T1000 (cell line): ENCODE measurements around the gene TBX10.
"Not testable (repeated sequence)": the region's sequence is repeated elsewhere in the genome, so short reads cannot be mapped to it uniquely, and the experiment has no call there.

Experiments used
- DNase-seq: peaks from one replicate; lab custom pipeline; 2025; ENCODE audit warnings: mixed read lengths; lab: John Stamatoyannopoulos, UW

TBX10 gene

DNA sequence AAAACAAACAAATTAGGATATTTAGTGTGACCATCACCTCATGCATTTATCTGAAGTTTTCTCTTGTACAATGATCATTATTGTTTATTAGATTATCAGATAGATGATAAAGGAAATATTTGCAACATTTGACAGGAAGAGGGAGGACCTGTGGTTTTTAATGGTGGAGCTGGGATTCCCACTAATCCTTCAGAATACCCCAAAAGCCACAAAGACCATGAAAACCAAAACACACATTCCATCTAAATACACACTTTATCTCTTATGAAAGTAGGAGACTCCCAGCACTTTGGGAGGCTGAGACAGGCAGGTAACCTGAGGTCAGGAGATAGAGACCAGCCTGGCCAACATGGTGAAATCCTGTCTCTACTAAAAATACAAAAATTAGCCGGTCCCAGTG is 40.4 kb downstream of the TBX10 start:
- DNase-seq = no peak

DNA sequence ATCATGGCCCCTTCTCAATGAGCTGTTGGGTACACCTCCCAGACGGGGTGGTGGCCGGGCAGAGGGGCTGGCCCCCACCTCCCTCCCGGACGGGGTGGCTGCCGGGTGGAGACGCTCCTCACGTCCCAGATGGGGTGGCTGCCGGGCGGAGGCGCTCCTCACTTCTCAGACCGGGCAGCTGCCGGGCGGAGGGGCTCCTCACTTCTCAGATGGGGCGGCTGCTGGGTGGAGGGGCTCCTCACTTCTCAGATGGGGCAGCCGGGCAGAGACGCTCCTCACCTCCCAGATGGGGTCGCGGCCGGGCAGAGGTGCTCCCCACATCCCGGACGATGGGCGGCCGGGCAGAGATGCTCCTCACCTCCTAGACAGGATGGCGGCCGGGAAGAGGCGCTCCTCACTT is 41.6 kb downstream of the TBX10 start:
- not testable (repeated sequence) for DNase-seq

DNA sequence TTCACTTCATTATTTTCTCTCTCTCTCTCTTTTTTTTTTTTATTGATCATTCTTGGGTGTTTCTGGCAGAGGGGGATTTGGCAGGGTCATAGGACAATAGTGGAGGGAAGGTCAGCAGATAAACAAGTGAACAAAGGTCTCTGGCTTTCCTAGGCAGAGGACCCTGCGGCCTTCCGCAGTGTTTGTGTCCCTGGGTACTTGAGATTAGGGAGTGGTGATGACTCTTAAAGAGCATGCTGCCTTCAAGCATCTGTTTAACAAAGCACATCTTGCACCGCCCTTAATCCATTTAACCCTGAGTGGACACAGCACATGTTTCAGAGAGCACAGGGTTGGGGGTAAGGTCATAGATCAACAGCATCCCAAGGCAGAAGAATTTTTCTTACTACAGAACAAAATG is 42.1 kb downstream of the TBX10 start:
- DNase-seq = not testable (repeated sequence)

DNA sequence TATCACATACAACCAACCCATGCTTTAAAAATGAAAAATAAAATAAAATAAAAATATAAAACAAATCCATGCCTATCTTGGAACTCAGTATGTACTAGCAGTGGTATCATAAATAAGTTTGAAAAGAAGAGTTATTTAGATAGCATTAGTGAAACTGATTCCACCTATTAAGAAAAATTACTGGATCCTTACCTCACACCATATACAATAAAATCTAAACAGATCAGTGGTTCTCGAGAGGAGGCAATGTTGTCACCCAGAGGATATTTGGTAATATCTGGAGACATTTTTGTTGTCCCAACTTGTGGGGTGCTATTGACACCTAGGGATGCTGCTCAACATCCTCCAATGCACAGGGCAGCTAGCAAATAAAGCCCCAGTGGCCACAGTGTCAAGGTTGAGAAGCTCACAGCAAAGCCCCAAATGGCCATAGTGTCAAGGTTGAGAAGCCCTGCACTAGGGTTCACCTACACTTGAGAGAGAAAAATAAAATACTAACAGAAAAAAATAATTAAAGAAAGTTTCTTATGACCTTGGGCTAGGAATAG is 42.7 kb downstream of the TBX10 start:
- no peak for DNase-seq

DNA sequence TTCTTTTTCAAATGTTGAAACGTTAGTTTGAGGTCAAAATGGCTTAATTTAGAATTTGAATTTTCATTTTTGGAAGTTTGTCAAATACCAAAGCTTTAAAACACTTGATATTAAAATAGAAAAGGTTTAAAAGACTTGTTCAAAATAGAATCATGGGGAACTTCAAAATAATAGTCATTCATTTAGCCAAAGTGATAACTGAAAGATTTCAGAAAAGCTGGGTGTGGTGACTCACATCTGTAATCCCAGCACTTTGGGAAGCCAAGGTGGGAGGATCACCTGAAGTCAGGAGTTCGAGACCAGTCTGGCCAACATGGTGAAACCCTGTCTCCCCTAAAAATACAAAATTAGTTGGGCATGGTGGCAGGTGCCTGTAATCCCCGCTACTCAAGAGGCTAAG is 45.1 kb downstream of the TBX10 start:
- DNase-seq = no peak

DNA sequence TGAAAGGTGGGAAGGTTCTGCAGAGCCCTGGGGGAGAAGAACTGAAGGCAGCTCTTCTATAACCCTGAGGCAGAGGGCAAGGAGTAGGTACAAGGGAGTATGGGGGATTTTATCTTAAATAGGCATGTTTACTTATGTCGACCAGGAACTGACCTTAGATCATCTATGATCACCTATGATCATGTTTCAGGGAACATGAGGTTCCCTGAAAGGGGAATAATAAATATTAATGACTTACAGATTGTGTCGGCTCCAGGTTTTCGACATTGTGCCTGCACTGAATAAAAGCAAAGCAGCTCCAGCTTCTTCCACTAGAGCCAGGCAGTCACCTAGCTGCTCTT is 46.0 kb downstream of the TBX10 start:
- no peak for DNase-seq

DNA sequence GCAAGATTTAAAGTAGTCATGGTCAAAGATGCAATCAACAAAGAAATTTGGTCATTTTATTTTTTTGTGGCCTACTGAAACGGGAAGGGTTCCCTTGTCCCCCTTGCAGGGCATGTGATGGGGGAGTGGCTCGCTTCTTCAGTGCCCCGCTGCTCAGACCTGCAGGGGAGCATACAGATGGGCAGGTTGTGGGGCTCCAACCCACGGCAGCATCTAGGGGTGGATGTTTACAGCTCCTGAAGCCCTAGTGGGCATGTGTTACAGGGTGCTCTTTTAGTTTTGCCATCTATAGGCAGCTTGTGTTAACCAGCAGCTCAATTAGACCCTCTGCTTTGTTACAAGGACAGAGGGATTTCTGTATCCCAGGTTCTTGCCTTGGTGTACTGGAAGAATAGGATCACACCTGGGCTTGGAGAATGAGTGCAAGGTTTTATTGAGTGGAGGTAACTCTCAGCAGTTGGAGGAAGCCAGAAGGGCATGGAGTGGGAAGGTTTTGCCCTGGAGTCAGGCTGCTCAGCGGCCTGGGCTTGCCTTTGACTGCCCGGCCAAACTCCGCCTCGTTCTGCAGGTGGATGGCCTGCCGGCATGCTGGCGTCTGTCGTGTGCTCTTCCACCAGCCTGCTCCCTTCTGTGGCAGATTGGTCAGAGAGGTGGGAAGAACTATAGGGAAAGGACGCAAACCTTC is 46.5 kb downstream of the TBX10 start:
- DNase-seq = no peak

DNA sequence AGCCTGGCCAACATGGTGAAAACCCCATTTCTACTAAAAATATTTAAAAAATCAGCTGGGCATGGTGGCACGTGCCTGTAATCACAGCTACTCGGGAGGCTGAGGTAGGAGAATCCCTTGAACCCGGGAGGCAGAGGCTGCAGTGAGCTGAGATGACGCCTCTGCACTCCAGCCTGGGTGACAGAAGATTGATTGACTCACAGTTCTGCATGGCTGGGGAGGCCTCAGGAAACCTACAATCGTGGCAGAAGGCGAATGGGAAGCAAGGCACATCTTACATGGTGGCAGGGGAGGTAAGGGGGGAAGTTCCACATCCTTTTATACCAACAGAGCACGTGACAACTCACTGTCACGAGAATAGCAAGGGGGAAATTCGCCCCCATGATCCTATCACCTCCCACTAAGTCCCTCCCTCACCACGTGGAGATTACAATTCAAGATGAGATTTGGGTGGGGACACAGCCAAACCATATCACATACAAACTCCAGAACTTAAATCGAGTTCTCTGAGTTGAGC is 50.6 kb downstream of the TBX10 start:
- not testable (repeated sequence) for DNase-seq

DNA sequence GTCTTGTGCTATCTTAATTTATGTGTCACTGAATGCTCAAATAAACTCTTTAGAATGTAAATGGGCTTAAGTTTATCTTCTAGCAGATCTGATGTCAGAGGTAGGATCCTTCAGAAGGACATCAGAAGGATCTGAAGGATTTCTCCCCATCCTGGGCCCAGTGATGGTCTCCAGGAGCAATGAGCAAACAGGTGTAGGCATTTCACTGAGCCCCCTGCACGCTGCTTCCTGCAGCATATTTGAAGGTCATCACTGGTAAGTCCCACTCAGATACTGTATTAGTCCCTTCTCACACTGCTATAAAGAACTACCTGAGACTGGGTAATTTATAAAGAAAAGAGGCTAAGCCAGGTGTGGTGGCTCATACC is 51.4 kb downstream of the TBX10 start:
- no peak for DNase-seq

DNA sequence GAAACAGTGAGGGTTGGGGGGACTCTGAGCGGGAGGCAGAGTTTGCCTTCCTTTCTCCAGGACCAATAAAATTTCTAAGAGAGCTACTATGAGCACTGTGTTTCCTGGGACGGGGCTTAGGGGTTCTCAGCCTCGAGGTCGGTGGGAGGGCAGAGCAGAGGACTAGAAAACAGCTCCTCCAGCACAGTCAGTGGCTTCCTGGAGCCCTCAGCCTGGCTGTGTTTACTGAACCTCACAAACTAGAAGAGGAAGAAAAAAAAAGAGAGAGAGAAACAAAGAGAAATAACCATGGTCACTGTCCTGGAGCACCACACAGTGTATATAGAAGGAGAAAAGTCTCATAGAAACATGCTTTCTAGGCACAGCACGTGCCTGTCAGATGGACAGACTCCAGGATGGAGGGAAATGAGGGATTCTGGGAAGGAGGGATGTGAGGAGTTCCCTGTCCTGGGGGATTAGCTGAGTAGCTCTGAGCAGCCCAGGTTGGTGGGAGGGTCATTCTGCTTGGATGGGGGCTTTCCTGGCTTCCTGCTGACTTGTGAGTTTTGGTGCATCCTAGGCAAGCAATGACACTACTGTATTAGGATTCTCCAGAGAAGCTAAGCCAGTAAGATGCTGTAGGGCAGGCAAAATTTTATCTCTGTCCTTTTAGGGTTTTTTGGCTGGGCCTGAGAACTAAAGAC is 52.9 kb downstream of the TBX10 start:
- no peak for DNase-seq

DNA sequence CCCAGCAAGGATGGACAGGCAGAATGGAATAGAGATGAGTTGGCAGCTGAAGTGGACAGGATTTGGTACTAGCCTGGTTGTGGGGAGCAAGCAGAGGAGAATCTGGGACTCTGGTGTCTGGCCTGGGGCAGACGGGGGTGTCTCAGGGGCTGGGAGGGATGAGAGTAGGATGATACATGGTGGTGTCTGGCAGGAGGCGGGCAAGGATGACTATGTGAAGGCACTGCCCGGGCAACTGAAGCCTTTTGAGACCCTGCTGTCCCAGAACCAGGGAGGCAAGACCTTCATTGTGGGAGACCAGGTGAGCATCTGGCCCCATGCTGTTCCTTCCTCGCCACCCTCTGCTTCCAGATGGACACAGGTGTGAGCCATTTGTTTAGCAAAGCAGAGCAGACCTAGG is 53.7 kb downstream of the TBX10 start:
- DNase-seq = no peak

DNA sequence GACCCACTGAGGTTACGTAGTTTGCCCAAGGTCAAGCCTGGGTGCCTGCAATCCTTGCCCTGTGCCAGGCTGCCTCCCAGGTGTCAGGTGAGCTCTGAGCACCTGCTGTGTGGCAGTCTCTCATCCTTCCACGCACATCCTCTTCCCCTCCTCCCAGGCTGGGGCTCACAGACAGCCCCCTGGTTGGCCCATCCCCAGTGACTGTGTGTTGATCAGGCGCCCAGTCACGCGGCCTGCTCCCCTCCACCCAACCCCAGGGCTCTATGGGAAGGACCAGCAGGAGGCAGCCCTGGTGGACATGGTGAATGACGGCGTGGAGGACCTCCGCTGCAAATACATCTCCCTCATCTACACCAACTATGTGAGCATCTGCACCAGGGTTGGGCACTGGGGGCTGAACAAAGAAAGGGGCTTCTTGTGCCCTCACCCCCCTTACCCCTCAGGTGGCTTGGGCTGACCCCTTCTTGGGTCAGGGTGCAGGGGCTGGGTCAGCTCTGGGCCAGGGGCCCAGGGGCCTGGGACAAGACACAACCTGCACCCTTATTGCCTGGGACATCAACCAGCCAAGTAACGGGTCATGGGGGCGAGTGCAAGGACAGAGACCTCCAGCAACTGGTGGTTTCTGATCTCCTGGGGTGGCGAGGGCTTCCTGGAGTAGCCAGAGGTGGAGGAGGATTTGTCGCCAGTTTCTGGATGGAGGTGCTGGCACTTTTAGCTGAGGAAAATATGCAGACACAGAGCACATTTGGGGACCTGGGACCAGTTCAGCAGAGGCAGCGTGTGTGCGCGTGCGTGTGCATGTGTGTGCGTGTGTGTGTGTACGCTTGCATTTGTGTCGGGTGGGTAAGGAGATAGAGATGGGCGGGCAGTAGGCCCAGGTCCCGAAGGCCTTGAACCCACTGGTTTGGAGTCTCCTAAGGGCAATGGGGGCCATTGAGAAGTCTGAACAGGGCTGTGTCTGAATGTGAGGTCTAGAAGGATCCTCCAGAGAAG is 54.4 kb downstream of the TBX10 start:
- DNase-seq = no peak

DNA sequence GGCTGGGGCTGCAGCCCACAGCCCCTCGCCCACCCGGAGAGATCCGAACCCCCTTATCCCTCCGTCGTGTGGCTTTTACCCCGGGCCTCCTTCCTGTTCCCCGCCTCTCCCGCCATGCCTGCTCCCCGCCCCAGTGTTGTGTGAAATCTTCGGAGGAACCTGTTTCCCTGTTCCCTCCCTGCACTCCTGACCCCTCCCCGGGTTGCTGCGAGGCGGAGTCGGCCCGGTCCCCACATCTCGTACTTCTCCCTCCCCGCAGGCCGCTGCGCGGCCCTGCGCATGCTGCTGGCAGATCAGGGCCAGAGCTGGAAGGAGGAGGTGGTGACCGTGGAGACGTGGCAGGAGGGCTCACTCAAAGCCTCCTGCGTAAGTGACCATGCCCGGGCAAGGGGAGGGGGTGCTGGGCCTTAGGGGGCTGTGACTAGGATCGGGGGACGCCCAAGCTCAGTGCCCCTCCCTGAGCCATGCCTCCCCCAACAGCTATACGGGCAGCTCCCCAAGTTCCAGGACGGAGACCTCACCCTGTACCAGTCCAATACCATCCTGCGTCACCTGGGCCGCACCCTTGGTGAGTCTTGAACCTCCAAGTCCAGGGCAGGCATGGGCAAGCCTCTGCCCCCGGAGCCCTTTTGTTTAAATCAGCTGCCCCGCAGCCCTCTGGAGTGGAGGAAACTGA is 55.2 kb downstream of the TBX10 start:
- peak; percentile 21 for DNase-seq

DNA sequence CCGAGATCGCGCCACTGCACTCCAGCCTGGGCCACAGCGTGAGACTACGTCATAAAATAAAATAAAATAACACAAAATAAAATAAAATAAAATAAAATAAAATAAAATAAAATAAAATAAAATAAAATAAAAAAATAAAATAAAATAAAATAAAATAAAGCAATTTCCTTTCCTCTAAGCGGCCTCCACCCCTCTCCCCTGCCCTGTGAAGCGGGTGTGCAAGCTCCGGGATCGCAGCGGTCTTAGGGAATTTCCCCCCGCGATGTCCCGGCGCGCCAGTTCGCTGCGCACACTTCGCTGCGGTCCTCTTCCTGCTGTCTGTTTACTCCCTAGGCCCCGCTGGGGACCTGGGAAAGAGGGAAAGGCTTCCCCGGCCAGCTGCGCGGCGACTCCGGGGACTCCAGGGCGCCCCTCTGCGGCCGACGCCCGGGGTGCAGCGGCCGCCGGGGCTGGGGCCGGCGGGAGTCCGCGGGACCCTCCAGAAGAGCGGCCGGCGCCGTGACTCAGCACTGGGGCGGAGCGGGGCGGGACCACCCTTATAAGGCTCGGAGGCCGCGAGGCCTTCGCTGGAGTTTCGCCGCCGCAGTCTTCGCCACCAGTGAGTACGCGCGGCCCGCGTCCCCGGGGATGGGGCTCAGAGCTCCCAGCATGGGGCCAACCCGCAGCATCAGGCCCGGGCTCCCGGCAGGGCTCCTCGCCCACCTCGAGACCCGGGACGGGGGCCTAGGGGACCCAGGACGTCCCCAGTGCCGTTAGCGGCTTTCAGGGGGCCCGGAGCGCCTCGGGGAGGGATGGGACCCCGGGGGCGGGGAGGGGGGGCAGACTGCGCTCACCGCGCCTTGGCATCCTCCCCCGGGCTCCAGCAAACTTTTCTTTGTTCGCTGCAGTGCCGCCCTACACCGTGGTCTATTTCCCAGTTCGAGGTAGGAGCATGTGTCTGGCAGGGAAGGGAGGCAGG is 56.0 kb downstream of the TBX10 start, which contains the start of gene GSTP1:
Gene GSTP1 (plus strand): TSS at position 566 of the 958 bp plus-strand sequence. CDS start 32 bp downstream, at position 598.
- peak; percentile 84 for DNase-seq

DNA sequence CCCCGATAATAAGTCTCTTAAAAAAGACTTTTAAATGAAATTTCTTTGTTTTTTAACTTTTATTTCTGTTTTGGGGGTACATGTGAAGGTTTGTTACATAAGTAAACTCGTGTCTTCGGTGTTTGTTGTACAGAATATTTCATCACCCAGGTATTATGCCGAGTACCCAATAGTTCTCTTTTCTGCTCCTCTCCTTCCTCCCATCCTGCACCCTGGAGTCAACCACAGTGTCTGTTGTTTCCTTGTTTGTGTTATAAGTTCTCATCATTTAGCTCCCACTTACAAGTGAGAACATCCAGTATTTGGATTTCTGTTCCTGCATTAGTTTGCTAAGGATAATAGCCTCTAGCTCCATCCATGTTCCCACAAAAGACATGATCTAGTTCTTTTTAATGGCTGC is 57.6 kb downstream of the TBX10 start:
- DNase-seq = no peak

DNA sequence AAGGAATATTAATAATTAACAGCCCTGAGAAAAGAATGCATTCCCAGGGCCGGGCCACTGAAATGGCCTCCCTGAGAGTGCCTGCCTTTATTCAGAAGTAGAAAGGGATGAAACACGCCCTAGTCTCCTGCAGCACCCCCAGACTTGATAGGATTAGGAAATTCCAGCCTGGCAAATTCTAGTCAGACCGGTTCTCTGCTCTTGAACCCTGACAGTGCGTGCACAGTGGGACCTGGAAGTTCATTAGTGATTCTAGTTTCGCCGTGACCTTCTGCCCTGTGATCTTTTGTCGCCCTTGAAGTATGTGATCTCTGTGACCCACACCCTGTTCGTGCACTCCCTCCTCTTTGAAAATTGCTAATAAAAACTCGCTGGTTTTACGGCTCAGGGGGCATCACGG is 58.1 kb downstream of the TBX10 start:
- no peak for DNase-seq
